HG02852 (cell line): ENCODE data around the gene BACH2.
"Not testable (repeated sequence)": the region's sequence is repeated elsewhere in the genome, so short reads cannot be mapped to it uniquely, and the experiment has no call there.

Experiments used
- ATAC-seq: cut with Tn5 transposase; IDR thresholded peaks from one replicate; pipeline ENCODE4 v1.9.1; 2021; ENCODE audit warnings: mild to moderate bottlenecking, moderate library complexity; ENCODE audit not compliant: unreplicated experiment

BACH2 gene

DNA sequence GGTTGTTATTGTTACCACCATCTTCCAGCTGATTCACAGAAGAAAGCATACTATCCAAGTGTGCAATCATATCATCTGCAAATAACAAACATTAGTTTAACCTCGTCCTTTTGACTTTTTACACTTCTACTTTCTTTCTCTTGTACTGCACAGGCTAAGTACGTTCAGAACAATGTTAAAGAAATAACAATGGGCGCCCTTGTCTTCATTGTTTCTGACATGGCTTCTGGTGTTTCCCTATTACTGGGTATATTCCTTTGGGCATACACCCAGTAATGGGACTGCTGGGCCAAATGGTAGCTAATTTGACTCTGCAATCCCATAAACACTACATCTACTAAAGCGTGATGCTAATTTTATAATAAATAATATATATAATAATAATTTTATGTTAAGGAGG, 255.7 kb downstream of the BACH2 start:
- ATAC-seq = no peak

DNA sequence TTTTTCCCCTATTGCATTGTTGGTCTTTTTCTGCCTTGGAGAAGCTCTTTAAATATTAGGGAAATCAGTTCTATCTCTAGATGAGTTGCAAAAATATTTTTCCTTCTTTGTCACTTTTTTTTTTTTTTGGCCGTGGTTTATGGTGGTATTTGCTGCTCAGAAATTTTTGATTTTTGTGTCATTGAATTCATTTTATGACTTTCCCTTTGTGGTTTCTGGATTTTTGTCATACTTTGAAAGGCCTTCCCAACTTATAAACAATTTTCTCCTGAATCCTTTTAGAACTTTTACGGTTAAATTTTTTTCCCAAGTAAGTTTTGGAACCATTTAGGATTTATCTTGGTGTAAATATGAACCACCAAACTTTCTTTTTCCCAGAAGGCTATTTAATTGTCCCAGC, 256.7 kb downstream of the BACH2 start:
- ATAC-seq = no peak

DNA sequence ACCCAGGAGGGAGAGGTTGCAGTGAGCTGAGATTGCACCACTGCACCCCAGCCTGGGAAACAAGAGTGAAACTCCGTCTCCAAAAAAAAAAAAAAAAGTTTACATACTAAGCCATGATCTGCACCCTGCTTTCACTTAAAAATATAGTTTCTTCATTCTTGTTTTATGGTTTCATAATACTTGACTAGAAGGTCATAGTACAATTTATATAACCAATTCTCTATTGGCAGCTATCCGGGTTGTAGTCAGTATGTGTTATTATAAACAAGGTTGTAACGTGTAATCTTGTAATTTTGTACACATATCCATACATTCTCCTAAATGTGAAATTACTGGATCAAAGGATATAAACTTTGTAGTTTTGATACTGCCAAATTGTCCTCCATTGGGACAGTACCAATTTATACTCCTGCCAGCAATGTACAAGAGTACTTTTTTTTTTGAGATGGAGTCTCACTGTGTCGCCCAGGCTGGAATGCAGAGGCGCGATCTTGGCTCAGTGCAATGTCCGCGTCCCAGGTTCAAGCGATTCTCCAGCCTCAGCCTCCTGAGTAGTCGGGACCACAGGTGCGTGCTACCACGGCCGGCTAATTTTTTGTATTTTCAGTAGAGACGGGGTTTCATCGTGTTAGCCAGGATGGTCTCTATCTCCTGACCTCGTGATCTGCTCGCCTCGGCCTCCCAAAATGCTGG, 257.5 kb downstream of the BACH2 start:
- no peak for ATAC-seq

DNA sequence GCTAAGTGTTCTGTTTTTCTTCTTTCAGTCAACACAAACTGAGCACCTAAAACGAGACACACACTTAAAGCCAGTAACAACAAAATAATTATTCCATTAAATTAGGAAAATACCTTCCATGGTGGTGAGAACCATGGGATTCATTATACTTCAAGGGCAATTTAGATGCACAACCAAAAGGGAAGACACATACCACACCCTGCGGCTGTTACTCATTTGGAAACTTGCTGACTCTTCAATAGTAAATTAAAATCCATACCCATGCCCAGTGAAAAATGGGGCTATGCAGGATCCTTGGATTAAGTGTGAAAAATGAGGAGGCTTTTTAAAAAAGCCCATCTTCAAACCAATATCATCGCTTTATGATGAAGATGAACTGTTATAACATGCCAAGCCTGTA, 259.7 kb downstream of the BACH2 start:
- no peak for ATAC-seq

DNA sequence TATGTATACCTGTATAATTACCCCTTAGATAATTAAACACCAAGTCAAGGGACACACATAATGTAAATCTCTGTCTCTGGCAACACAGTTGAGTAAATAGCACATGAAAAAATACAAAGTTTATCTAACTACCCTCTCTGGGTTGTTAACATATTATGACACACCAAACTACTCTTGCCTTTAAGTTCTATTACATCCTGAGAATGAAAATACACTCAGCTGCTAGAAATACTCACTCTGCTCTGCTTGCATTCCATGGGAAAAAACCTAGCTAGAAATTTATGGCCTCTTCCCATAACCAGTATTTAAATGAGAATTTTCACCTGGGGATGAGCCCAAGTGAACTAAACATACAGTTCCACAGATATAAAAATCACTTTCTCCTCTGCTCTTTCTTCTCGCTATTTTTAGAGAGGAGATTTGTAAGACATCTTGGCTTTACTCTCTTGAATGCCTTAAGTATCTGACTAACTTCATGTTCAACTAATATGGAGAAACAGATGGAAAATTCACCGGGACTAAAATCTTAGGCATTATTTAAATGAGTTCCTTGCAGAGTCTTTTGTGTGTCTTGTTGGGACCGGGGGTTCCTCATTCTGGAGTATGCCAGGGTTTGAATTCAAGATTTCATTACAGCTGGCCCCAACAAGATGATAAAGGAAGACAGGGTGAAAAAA, 261.5 kb downstream of the BACH2 start:
- ATAC-seq = no peak

DNA sequence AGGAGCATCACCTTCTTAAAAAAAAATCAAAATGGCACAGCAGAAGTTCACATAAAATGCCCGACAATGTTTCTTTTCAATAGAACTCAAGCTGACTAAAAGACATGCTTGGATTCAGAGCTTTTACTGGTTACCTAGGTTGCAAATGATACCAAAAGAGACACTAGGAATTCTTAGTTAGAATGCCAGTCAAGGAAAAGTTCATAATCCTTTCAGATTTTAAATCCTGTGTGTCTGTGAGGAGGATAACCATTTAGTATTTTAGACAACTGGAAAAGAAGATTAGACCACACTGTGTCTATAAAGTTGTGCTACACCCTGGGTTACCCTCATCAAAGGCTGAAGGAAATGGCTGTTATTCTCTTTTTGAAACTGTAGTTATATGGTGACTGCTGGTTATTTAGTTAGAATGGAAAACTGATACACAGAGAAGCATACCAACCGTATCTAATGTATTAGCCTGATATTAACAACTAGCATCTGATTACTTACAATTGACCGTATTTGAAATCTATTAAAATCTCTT, 262.8 kb downstream of the BACH2 start:
- no peak for ATAC-seq

DNA sequence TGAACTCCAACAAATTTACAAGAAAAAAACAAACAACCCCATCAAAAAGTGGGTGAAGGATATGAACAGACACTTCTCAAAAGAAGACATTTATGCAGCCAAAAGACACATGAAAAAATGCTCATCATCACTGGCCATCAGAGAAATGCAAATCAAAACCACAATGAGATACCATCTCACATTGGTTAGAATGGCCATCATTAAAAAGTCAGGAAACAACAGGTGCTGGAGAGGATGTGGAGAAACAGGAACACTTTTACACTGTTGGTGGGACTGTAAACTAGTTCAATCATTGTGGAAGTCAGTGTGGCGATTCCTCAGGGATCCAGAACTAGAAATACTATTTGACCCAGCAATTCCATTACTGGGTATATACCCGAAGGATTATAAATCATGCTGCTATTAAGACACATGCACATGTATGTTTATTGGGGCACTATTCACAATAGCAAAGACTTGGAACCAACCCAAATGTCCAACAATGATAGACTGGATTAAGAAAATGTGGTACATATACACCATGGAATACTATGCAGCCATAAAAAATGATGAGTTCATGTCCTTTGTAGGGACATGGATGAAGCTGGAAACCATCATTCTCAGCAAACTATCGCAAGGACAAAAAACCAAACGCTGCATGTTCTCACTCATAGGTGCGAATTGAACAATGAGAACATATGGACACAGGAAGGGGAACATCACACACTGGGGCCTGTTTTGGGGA, 264.0 kb downstream of the BACH2 start:
- not testable (repeated sequence) for ATAC-seq

DNA sequence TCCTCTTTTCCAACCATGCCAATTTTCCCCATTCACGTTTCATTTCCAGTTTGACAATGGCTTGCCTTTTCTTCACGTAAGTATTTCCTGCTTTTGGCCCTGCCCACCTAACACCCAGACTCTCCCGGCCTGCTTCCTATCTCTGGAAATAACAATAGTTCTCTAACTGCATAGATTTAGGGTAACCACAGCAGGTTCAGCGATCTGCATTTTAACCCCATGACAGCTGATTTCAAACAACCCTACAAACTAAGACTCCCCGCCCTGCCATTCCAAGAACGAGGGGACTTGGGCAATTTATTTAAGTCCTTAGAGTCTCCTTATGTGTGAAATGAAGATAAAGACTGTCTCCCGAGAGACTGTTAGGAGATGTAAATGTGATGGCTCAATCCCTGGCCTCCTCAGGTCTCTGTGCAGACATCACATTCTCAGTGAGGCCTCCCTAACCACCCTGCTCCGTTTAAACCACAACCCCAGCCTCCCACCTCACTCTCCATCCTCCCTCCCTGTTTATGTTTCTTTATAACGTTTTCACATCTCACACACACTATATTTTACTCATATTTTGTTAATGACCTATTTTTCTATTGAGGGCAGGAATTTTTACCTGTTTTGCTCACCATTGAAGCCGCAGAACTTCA, 267.5 kb downstream of the BACH2 start:
- ATAC-seq = no peak

DNA sequence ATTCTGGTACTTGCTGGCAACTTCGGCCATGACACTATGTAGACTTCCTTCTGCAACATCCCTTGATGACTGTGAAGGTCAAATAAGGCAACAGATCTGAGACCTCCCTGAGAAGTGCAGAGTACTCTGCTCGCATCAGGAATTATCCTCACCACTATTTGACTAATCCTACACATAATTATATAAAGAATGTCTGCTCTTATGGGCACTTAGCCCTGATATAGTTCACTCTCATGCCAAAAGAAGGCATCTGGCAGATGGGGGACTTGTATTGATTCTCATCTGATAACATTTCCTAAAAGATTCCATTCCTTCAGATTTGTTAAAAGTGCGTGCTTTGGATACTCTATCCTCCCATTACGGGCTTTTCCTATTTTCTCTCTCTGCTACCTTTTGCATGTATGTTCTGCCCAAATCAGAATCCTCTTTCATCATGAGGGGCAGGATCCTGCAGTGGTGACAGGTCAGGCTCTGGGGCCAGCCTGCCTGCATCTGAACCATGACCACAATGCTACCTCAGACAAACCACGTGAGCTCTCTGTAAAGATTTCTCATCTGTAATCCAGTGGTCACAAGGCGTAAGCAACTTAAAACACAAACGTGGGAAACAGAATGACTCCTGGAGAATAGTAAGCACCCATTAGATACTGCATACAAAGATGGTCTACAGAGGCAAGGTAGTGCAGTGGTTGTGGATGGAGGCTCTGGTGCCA, 268.4 kb downstream of the BACH2 start:
- no peak for ATAC-seq

DNA sequence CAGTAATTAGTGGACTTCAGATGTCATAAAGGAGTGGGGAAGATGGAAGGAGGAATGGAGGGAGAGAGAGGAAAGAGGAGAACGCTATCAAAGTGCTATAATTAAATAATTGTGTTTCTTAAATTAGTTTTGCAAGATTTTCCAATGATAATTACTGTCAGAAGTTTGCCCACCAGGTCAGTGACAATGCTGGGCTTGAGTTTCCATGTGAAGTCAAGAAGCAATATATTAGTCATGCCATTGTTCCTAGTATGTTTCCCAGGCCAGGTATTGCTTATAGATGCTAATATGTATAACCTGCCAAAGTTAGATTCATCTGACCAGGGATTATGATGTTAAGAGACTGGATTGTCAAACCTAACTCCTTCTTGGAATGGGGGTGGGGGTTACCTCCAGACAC, 270.4 kb downstream of the BACH2 start:
- ATAC-seq = no peak

DNA sequence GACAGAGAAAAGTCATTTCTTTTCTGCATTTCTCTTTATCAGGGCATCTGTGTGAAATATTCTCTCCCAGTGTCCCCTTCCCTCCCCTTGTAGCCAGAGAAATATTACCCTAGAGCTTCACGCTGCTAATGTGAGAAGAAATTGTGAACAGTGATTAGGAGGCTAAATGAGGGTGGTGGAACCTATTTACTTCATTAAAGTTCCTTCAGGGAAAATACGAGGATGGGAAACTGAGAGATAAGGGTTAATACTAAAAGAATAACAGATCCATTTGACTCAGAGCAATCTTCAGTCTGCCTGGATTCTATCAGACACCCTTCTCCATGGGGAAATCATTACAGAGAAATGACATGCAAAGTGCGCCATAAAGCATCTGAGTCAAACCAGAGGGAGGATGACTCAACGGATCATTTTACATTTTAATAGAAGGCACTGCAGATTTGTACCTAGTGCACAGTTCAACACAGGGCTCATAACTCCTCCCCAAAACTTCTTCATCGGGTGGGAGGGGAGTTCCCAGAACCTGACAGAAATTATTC, 271.1 kb downstream of the BACH2 start:
- no peak for ATAC-seq

DNA sequence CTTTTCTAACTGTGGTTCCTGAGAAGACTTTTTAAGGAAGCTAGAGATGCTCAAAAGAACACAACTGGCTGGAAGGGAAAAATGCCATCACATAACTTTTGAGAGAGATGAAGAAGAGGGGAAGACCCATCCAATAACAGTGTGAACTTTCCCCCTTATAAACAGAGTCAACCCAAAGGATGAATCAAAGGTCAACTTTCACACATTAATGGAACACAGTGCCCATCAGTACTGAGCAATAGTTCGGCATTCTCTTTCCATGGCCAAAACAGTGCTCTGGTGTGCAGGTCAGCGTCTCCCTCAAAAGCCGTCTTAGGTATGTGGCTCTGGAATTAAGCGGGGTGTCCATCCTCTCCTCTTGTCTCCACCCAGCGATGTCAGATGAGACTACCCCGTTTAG, 272.0 kb downstream of the BACH2 start:
- ATAC-seq = no peak

DNA sequence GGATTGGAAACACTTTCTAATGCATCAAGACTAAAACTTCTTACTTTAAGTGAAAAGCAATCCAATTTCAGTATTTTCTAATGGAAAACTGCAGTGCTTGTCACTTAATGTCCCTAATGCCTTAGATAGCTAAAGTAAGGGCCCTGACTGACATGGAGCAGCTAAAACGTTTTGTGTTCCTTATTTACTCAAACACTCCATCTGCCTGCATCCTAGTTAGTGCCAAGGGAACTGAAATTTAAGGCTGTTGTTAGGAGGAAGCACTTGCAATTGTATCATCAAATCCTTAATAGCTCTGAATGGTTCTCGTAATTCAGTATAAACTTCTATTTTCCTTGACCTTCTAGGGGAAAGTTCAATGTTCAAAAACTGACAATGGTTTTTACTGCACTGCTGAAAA, 274.9 kb downstream of the BACH2 start:
- ATAC-seq = no peak

DNA sequence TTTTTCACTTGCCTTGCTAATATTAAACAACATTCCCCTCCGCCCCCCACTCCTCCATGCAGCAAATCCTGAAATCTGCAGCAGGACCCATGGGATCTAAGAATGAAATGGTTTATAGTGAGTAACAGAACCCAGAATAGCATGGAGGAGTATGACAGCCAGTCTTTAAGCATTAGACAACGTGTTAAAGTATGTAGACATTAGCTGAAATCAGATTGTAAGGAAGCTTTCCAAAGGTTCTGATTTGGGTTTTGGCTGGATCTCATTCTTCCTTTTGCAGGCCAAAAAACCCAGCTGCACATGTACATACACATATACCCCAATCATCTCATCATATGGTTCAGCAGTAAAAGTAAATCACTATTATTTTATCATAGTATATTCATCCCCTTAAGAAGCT, 275.9 kb downstream of the BACH2 start:
- ATAC-seq = no peak

DNA sequence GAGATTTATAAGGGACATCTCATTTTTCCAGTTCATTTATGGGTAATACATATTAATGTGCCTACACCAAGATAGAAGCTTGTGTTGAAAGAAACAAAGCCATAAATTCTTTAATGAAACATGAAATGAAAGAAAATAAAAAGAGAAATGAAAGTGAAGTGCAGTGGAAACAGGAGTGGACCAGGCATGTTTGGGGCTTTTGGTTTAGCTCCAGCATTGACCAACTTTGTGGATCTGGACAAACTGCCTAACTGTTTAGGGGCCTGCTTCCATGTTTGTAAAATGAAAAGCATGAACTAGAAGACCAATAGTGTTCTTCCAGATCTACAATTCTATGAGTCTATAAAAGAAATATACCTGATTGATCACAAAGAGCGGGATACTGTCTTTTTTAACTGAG, 277.4 kb downstream of the BACH2 start:
- ATAC-seq = no peak

DNA sequence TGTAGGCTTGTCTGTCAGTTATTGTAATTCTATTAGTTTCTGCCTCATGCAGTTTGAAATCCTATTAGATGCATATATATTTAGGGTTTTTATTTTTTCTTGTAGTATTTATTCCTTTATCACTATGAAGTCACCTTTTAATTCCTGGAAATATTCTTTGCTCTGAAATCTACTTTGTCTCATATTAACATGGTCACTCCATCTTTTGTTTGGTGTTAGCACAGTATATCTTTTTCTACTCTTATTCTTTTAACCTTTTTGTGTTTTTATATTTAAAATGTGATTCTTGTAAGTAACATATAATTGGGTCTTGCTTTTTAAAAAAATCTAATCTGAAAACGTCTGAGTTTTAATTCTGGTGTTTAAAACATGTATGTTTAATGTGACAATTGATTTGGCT, 280.8 kb downstream of the BACH2 start:
- no peak for ATAC-seq

DNA sequence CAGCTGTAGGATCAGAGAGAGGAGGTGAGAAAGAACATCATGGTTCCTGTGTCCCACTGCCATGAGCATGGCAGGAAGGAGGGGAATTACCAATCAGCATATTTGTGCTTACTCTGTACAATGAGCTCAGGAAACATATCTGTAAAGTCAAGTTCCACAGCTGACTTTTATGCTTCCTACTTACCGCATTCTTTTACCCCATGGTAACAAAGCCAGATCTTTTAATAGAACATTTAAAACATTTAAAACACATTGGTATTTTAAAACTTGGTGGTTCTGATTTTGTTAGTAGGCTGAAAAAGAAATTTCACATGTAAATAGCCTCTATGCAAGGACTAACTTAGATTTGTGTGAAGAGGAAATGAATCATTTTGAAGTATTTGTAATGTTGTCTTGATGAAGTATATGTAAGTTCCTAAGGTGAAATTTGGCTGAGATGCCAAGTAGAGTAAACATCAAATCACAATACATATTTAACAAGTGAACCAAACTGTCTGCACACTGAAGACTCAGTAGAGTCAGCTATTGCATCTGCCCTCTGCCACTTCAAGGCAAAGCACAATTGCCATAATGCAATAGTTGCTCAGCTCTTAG, 287.6 kb downstream of the BACH2 start:
- ATAC-seq = no peak

DNA sequence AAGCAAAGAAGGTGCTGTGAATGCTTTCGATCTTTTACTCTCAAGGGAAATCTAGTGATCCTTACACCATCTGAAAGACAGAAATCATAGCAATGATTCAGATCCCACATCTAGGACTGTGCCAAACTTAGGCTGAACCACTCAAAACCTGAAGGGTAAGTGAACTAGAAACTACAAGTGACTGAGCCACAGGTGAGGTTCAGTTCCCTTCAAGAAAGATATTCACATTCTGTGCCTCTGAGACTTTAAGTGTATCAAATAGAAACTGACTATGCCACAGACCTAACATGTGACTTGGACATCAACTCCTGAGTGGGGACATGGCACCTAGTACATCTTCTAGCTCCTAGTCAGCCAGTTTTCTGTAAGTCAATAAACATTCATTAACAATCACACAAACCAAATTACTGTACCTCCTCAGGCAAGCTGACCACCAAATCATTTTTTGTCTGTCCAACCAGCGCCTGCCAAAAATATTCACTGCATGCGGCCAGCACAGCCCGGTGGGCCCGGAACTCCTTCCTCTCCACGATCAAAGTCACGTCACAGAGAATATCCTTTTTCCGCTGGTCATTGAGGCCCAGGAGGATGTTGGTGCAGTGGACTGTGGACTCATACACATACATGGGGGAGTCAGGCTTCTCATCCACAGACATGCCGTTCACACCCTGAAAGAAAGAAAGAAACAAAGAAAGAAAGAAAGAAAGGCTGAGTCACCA, 288.3 kb downstream of the BACH2 start:
- peak; percentile 77 for ATAC-seq

DNA sequence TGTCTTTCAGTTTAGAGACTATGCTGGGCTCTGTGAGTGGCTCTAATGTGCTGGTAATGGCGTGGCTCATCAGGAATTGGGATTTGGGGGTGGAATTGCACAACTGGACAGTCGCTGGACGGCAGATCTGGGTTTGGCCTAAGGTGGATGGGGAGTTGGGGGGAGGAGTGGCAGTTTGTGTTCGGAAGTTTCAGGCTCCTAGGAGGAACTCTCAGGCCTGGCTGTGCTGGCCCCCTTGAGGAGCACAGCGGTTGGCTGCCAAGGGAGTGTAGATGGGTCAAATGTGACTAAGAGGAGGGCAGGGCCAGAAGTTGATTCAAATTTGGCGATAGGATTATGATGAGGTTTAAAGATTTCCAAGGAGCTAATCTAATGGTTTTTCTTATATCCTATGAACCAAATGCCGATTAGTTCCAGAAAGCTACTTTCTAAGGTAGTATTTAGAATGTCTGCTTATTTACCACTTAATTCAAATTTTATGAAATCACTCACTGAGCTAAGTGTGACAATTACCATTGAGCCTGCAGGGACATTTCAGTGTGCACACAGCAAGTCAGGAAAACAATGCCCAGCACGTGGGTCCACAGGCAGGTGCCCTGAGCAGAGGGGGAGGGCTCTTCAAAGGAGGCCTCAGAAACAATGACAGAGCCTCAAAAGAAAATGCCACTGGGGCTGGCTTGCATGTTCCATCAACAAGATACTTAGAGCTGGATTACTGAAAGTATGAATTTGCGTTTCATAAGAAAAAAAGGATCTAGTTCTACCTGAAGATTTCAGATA, 291.4 kb downstream of the BACH2 start:
- ATAC-seq = no peak
